Chondrocyte (in vitro differentiated cells): Measurements from ENCODE around the gene OR13A1. TPM values are rescaled to one million over a fixed set of nuclear protein-coding genes. Genes with fewer than 3 reads are reported as not detected.
"Not testable (repeated sequence)": the region's sequence is repeated elsewhere in the genome, so short reads cannot be mapped to it uniquely, and the experiment has no call there.

ENCODE experiments used
- DNase-seq: peaks from one replicate; pipeline ENCODE4 v3.0.0; 2021; ENCODE audit warnings: mixed read lengths, low spot score
- H3K27ac Mint-ChIP-seq: one replicate; pipeline ENCODE4 v1.8.0; 2021; ENCODE audit warnings: mild to moderate bottlenecking, moderate library complexity, mixed read lengths; ENCODE audit not compliant: unreplicated experiment
- H3K27me3 Mint-ChIP-seq: 2 replicates; pipeline ENCODE4 v1.8.0; 2021; ENCODE audit warnings: low read depth, mixed read lengths
- H3K36me3 Mint-ChIP-seq: 2 replicates; pipeline ENCODE4 v1.8.0; 2021; ENCODE audit warnings: low read depth, mixed read lengths
- H3K4me1 Mint-ChIP-seq: 2 replicates; pipeline ENCODE4 v1.8.0; 2021; ENCODE audit warnings: low read depth, mild to moderate bottlenecking, mixed read lengths
- H3K4me3 Mint-ChIP-seq: one replicate; pipeline ENCODE4 v1.8.0; 2021; ENCODE audit warnings: mild to moderate bottlenecking, moderate library complexity, mixed read lengths; ENCODE audit not compliant: unreplicated experiment
- H3K9me3 Mint-ChIP-seq: 2 replicates; pipeline ENCODE4 v1.8.0; 2021; ENCODE audit warnings: low read depth, mixed read lengths
- total RNA-seq: library from RNA; stranded (reverse); gene quantifications from 3 replicates; pipeline ENCODE4 v1.2.1, GENCODE V29; 2021
- TF ChIP-seq, protein P1 (sequence below): fragments of 200-600 bp; sonication (generic); IDR thresholded peaks from 2 replicates; pipeline ENCODE4 v1.5.0; 2021; ENCODE audit warnings: antibody characterized with exemption, mild to moderate bottlenecking, moderate library complexity

OR13A1 gene
- total RNA-seq, 1 donor from 2014 or later: not detected

DNA sequence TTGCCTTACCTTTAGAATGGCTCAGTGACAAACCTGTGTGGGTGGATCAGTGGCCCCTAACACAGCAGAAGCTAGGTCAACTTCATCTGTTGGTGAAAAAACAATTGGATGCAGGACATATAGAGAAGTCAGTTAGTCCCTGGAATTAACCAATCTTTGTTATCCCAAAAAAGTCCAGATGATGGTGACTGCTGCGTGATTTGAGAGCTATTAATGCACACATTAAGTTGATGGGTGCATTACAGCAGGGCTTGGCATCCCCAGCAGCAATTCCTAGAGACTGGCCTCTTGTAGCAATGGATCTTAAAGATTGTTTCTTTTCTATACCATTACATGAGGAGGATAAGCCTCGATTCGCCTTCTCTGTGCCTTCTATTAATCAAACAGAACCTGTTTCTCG lies 33.3 kb downstream of the OR13A1 start:
- TF ChIP-seq, protein P1, sequence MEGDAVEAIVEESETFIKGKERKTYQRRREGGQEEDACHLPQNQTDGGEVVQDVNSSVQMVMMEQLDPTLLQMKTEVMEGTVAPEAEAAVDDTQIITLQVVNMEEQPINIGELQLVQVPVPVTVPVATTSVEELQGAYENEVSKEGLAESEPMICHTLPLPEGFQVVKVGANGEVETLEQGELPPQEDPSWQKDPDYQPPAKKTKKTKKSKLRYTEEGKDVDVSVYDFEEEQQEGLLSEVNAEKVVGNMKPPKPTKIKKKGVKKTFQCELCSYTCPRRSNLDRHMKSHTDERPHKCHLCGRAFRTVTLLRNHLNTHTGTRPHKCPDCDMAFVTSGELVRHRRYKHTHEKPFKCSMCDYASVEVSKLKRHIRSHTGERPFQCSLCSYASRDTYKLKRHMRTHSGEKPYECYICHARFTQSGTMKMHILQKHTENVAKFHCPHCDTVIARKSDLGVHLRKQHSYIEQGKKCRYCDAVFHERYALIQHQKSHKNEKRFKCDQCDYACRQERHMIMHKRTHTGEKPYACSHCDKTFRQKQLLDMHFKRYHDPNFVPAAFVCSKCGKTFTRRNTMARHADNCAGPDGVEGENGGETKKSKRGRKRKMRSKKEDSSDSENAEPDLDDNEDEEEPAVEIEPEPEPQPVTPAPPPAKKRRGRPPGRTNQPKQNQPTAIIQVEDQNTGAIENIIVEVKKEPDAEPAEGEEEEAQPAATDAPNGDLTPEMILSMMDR: no peak
- Mint-ChIP-seq H3K27me3 (peaks cover 34% of the 10 kb centered on the region), H3K4me3 (no peak overlapping the region), H3K4me1 (no peaks in the 10 kb centered on the region), H3K36me3 (no peaks in the 10 kb centered on the region), H3K9me3 (peaks cover 4% of the 10 kb centered on the region), H3K27ac (no peak overlapping the region)
- DNase-seq: no peak

DNA sequence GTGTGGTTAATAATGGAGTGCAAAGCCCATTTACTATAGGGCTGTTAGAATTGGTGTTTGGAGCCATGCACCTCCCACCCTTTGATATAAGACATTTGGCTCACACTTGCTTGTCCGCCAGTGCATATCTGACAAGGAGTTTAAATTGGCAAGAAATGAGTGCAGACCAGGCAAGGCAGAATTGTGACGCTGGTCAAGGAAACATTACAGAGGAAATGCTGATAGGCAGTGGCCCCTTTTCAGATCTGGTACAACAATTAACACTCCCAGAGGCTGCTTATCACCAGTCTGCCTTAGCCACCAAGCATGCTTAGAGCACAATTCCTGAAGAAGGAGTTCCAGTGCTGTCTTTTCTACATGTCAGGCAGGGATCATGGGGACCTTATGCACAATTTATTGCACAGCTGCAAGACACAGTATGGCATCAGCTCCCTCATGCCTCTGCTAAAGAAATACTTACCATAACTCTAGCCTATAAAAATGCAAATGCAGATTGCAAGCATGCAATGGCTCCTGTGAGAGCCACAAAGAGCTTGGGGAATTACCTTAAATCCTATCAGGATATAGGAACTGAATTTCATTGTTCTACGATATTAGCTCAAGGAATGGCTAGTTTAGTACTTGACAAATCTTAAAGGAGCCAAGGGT lies 35.2 kb downstream of the OR13A1 start:
- Mint-ChIP-seq H3K4me1 (no peaks in the 10 kb centered on the region), H3K9me3 (no peaks in the 10 kb centered on the region), H3K27me3 (peaks cover 34% of the 10 kb centered on the region), H3K4me3 (no peak overlapping the region), H3K27ac (no peak overlapping the region), H3K36me3 (no peaks in the 10 kb centered on the region)
- TF ChIP-seq, protein P1: no peak
- no peak for DNase-seq

DNA sequence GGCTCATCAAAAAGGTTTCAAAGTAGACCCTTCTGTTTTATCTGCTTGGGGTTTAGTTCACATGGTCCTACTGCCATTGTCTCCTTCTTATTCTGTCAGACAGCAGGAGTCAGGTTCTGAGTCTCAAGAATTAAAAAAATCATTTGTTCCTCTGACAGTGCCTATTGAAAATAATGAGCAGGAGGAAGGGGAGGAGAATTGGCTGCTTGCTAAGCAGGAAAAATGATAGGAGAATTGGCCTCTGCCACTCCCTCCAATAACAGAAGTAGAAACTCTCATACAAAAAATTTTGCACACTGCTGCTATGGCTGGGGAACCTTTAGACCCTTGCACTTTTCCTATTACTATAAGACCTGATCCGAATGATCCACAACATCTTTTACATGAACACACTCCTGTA lies 35.7 kb downstream of the OR13A1 start:
- peaks cover 34% of the 10 kb centered on the region for H3K27me3 Mint-ChIP-seq
- TF ChIP-seq, protein P1: no peak
- H3K4me3 Mint-ChIP-seq: no peak overlapping the region

DNA sequence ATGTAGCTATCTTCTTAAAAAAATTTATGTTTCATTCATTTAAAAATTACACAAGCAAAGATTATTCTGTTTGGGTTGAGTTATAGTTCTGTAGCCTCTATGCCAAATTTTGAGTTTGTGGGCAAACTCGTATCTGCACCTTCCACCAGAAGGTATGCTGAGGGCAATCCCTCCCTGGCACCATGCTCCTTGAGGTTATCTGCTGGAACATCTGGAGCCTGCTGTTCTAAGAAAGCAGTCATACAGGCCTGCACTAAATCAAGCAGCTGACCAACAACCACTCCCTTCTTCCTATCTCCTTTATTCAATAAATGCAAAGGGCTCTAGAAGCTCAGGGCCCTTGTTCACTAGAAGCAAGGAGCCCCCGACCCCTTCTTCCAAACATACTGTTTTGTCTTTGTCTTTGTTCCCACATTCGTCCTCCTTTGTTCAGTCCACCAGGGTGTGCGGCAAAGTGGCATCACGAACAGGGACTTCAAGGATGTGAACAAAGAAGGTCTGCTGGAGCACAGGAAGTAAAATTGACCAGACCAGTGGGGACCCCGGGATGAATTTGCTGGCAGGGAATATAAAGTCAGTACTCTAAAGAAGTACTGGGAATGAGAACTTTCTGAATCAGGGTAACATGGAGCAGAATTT lies 36.4 kb downstream of the OR13A1 start:
- TF ChIP-seq, protein P1: no peak
- no peak overlapping the region for H3K4me3 Mint-ChIP-seq
- no peak for DNase-seq
- no peaks in the 10 kb centered on the region for H3K9me3 Mint-ChIP-seq
- peaks cover 31% of the 10 kb centered on the region for H3K27me3 Mint-ChIP-seq
- H3K36me3 Mint-ChIP-seq: no peaks in the 10 kb centered on the region
- H3K4me1 Mint-ChIP-seq: no peaks in the 10 kb centered on the region
- no peak overlapping the region for H3K27ac Mint-ChIP-seq

More for the DNA sequence above, 35.7 kb downstream of the OR13A1 start:
- DNase-seq: no peak
- Mint-ChIP-seq H3K4me1 (no peaks in the 10 kb centered on the region), H3K36me3 (no peaks in the 10 kb centered on the region), H3K9me3 (no peaks in the 10 kb centered on the region), H3K27ac (no peak overlapping the region)

DNA sequence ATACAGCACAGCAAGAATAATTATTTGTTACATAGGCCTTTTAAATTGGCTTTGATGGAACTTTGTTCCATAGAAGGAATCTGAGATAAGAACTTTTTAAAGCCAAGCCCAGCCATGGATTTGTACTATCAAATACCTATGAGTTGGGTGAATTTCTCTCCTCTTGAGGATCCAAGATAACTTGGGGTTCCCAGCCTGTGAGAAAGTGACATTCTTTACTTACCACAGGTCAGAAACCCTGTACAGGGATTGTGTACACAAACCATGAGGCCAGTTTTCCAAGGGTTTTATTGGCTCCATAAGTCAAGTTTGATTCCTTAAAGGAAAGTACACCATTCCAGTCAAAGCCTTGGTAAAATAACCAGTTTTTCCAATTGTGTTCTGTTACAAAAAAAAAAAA lies 39.3 kb downstream of the OR13A1 start:
- H3K36me3 Mint-ChIP-seq, H3K4me1 Mint-ChIP-seq, H3K27ac Mint-ChIP-seq, DNase-seq, H3K4me3 Mint-ChIP-seq, H3K9me3 Mint-ChIP-seq: not testable (repeated sequence)
- H3K27me3 Mint-ChIP-seq: peaks cover 23% of the 10 kb centered on the region

DNA sequence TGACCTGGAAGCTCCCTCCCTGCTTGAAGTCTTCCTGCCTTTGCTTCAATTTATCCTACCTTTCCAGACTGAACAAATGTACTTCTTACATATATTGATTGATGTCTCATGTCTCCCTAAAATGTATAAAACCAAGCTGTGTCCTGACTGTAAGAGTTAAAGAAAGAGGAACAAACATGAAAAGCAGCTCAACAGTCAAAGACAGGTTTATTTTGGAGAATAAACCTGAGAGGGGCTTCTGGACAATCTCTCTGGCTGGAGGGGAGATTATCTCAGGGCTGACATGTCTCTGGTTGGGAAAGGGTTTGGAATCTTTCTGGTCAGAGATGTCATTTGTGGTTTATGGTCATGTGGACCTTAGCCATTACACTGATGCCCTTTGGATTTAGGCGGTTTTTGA lies 41.0 kb downstream of the OR13A1 start:
- TF ChIP-seq, protein P1: no peak
- Mint-ChIP-seq H3K4me3 (no peak overlapping the region), H3K9me3 (peaks cover 9% of the 10 kb centered on the region), H3K4me1 (no peaks in the 10 kb centered on the region), H3K36me3 (no peaks in the 10 kb centered on the region), H3K27ac (no peak overlapping the region), H3K27me3 (peaks cover 17% of the 10 kb centered on the region)
- DNase-seq: no peak

DNA sequence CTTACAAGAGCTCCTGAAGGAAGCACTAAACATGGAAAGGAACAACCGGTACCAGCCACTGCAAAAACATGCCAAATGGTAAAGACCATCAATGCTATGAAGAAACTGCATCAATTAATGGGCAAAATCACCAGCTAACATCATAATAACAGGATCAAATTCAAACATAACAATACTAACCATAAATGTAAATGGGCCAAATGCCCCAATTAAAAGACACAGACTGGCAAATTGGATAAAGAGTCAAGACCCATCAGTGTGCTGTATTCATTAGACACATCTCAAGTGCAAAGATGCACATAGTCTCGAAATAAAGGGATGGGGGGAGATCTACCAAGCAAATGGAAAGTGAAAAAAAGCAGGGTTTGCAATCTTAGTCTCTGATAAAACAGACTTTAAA lies 47.6 kb downstream of the OR13A1 start:
- not testable (repeated sequence) for H3K27ac Mint-ChIP-seq, DNase-seq, H3K4me1 Mint-ChIP-seq, H3K4me3 Mint-ChIP-seq, H3K36me3 Mint-ChIP-seq
- peaks cover 37% of the 10 kb centered on the region for H3K27me3 Mint-ChIP-seq
- H3K9me3 Mint-ChIP-seq: peaks cover 13% of the 10 kb centered on the region
